ENCODE results near the gene NDUFB3. TPM values are rescaled to one million over a fixed set of nuclear protein-coding genes. Genes with fewer than 3 reads are reported as not detected.
A peak's percentile ranks its signal among the peaks of the same experiment; 100 is the strongest.

Gene NDUFB3
- total and polyA plus RNA-seq, 2 donors from 2014 or later = 101 to 309 TPM

- Histone ChIP-seq H3K9ac (ENCODE audit: low read length in 3 of 3) (no peak overlapping the region), H3K4me3 (ENCODE audit: low read length in 3 of 3) (no peak overlapping the region), H3K4me1 (ENCODE audit: control insufficient read depth in 2 of 3, insufficient read depth in 2 of 3, low read depth in 1 of 3, low read length in 3 of 3) (no peaks in the 10 kb centered on the region), H3K36me3 (ENCODE audit: control insufficient read depth in 2 of 3, insufficient read depth in 3 of 3, low read length in 3 of 3) (no peaks in the 10 kb centered on the region), H3K9me3 (ENCODE audit: control insufficient read depth in 2 of 3, insufficient read depth in 1 of 3, low read length in 3 of 3) (no peaks in the 10 kb centered on the region), H3K27ac (ENCODE audit: low read depth in 2 of 2, low read length in 2 of 2) (no peak overlapping the region), H3K27me3 (ENCODE audit: control insufficient read depth, insufficient read depth, low read length) (no peaks in the 10 kb centered on the region)
- DNase-seq = no peak
- intact Hi-C loops (cut with DNase I) = no loop called here
- no peak for FAIRE-seq
- TF ChIP-seq CTCF (IDR thresholded peaks at IDR 0.05; ENCODE audit: borderline replicate concordance, extremely low read depth, insufficient read depth) = no peak
Measured at GRCh38 chr2:201046881-201047280, 24.9 kb upstream of the NDUFB3 start.

DNA sequence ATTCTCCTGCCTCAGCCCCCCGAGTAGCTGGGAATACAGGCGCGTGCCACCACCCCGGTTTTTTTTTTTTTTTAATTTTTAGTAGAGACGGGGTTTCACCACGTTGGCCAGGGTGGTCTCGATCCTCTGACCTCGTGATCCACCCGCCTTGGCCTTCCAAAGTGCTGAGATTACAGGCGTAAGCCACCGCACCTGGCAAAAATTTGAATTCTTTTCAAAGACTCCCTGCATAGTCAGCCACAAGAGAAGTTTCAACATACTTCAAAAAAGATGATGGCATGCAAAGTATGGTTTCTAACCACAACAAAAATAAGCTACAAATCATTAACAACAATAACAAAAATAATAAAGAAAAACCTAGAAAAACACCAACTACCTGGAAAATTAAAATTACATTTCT lies 22.3 kb upstream of the NDUFB3 start:
- H3K4me1 ChIP-seq (ENCODE audit: control insufficient read depth in 2 of 3, insufficient read depth in 2 of 3, low read depth in 1 of 3, low read length in 3 of 3) = no peaks in the 10 kb centered on the region
- intact Hi-C loops (cut with DNase I) = no loop called here
- no peak for TF ChIP-seq CTCF (IDR thresholded peaks at IDR 0.05; ENCODE audit: borderline replicate concordance, extremely low read depth, insufficient read depth)
- no peak for DNase-seq
- FAIRE-seq = no peak
- H3K9me3 ChIP-seq (ENCODE audit: control insufficient read depth in 2 of 3, insufficient read depth in 1 of 3, low read length in 3 of 3) = no peaks in the 10 kb centered on the region
- H3K36me3 ChIP-seq (ENCODE audit: control insufficient read depth in 2 of 3, insufficient read depth in 3 of 3, low read length in 3 of 3) = no peaks in the 10 kb centered on the region
- no peak overlapping the region for H3K9ac ChIP-seq (ENCODE audit: low read length in 3 of 3)
- no peak overlapping the region for H3K4me3 ChIP-seq (ENCODE audit: low read length in 3 of 3)
- H3K27me3 ChIP-seq (ENCODE audit: control insufficient read depth, insufficient read depth, low read length) = no peaks in the 10 kb centered on the region
- no peak overlapping the region for H3K27ac ChIP-seq (ENCODE audit: low read depth in 2 of 2, low read length in 2 of 2)

GRCh38 chr2:201057087-201057521 lies 14.7 kb upstream of the NDUFB3 start:
- H3K4me3 ChIP-seq (ENCODE audit: low read length in 3 of 3) = no peak overlapping the region
- TF ChIP-seq CTCF (IDR thresholded peaks at IDR 0.05; ENCODE audit: borderline replicate concordance, extremely low read depth, insufficient read depth) = no peak
- H3K9ac ChIP-seq (ENCODE audit: low read length in 3 of 3) = no peak overlapping the region
- no peaks in the 10 kb centered on the region for H3K9me3 ChIP-seq (ENCODE audit: control insufficient read depth in 2 of 3, insufficient read depth in 1 of 3, low read length in 3 of 3)
- no peak overlapping the region for H3K27ac ChIP-seq (ENCODE audit: low read depth in 2 of 2, low read length in 2 of 2)
- no peaks in the 10 kb centered on the region for H3K36me3 ChIP-seq (ENCODE audit: control insufficient read depth in 2 of 3, insufficient read depth in 3 of 3, low read length in 3 of 3)
- peaks cover 0 to 6% (median 4%) of the 10 kb centered on the region in 3 donors for H3K4me1 ChIP-seq (ENCODE audit: control insufficient read depth in 2 of 3, insufficient read depth in 2 of 3, low read depth in 1 of 3, low read length in 3 of 3)
- DNase-seq (peak in 2 of 5 donors; percentile 12 to 49), FAIRE-seq (no peak)
- intact Hi-C loops (cut with DNase I) = no loop called here
- H3K27me3 ChIP-seq (ENCODE audit: control insufficient read depth, insufficient read depth, low read length) = no peaks in the 10 kb centered on the region

- intact Hi-C loops (cut with DNase I) = no loop called here
- Histone ChIP-seq H3K9me3 (ENCODE audit: control insufficient read depth in 2 of 3, insufficient read depth in 1 of 3, low read length in 3 of 3) (no peaks in the 10 kb centered on the region), H3K4me3 (ENCODE audit: low read length in 3 of 3) (no peak overlapping the region), H3K36me3 (ENCODE audit: control insufficient read depth in 2 of 3, insufficient read depth in 3 of 3, low read length in 3 of 3) (no peaks in the 10 kb centered on the region), H3K9ac (ENCODE audit: low read length in 3 of 3) (no peak overlapping the region), H3K27ac (ENCODE audit: low read depth in 2 of 2, low read length in 2 of 2) (no peak overlapping the region), H3K4me1 (ENCODE audit: control insufficient read depth in 2 of 3, insufficient read depth in 2 of 3, low read depth in 1 of 3, low read length in 3 of 3) (peaks cover 0 to 6% (median 4%) of the 10 kb centered on the region in 3 donors), H3K27me3 (ENCODE audit: control insufficient read depth, insufficient read depth, low read length) (no peaks in the 10 kb centered on the region)
- FAIRE-seq (no peak), DNase-seq (no peak)
- no peak for TF ChIP-seq CTCF (IDR thresholded peaks at IDR 0.05; ENCODE audit: borderline replicate concordance, extremely low read depth, insufficient read depth)
Measured at GRCh38 chr2:201057715-201058248, 14.0 kb upstream of the NDUFB3 start.
